ENCODE measurements around the gene CCND3. TPM values are rescaled to one million over a fixed set of nuclear protein-coding genes. Genes with fewer than 3 reads are reported as not detected.
"Not testable (repeated sequence)": the region's sequence is repeated elsewhere in the genome, so short reads cannot be mapped to it uniquely, and the experiment has no call there.

Gene CCND3
- total RNA-seq, 4 donors from 2014 or later: 49.2 to 267 (median 60.1) TPM

DNA sequence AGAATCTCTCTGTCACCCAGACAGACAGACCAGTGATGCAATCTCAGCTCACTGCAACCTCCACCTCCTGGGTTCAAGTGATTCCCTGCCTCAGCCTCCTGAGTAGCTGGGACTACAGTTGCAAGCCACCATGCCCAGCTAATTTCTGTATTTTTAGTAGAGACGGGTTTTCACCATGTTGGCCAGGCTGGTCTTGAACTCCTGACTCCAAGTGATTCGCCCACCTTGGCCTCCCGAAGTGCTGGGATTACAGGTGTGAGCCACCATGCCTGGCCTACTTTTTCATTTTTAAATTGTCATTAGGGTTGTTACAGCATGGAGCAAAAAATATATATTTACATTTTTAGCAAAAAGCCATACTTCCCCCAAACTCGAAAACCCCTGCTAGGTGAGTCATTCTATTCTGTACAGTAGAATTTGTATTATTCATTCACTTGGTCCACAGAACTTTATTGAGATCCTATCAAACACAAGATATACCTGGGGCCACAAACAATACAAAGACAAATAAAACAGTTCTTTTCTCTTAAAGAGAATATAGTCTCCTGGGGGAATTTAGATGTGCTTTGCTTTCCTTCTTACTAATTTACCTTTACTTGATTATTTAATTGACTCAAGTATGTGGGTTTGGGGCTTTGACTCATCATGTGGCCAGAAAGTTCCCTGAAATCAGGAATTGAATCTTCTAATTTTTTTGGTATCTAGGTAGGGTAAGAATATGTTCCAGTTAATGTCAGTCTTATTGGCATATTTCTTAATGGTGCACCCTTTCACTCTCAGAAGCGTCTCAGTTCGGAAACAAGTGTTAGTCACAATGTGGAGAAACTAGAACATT lies 16.6 kb upstream of the CCND3 start:
- Histone ChIP-seq H3K27me3 (no peaks in the 10 kb centered on the region), H3K27ac (no peak overlapping the region)

DNA sequence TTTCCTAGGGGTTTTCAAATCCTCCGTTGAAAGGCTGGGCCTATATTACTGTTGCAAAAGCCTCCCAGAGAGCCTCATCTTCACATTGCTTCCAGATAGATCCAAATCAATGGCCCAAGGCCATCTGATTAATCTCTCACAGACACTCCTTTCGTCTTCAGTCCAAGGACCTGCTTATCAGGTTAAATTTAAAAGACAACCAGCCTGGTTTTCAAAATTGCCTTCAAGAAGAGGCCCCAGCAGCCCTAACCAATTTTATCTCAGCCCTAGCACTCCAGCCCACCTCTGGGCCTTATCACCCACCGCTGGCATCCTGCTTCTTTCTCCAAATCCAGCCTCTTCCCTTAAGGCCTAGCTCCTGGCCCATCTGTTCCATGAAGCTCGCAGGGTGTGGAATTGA lies 15.5 kb upstream of the CCND3 start:
- Histone ChIP-seq H3K4me3 (no peak overlapping the region), H3K36me3 (no peaks in the 10 kb centered on the region), H3K27ac (no peak overlapping the region), H3K4me1 (no peaks in the 10 kb centered on the region), H3K27me3 (no peaks in the 10 kb centered on the region), H3K9me3 (no peaks in the 10 kb centered on the region)
- DNase-seq: no peak
- TF ChIP-seq, protein P1, sequence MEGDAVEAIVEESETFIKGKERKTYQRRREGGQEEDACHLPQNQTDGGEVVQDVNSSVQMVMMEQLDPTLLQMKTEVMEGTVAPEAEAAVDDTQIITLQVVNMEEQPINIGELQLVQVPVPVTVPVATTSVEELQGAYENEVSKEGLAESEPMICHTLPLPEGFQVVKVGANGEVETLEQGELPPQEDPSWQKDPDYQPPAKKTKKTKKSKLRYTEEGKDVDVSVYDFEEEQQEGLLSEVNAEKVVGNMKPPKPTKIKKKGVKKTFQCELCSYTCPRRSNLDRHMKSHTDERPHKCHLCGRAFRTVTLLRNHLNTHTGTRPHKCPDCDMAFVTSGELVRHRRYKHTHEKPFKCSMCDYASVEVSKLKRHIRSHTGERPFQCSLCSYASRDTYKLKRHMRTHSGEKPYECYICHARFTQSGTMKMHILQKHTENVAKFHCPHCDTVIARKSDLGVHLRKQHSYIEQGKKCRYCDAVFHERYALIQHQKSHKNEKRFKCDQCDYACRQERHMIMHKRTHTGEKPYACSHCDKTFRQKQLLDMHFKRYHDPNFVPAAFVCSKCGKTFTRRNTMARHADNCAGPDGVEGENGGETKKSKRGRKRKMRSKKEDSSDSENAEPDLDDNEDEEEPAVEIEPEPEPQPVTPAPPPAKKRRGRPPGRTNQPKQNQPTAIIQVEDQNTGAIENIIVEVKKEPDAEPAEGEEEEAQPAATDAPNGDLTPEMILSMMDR (IDR thresholded peaks at IDR 0.05): no peak
- TF ChIP-seq POLR2A (IDR thresholded peaks at IDR 0.05): no peak

More for the DNA sequence above, 16.6 kb upstream of the CCND3 start:
- Histone ChIP-seq H3K4me3 (no peak overlapping the region), H3K4me1 (no peaks in the 10 kb centered on the region), H3K9me3 (no peaks in the 10 kb centered on the region), H3K36me3 (no peaks in the 10 kb centered on the region)
- no peak for DNase-seq
- no peak for TF ChIP-seq POLR2A (IDR thresholded peaks at IDR 0.05)

DNA sequence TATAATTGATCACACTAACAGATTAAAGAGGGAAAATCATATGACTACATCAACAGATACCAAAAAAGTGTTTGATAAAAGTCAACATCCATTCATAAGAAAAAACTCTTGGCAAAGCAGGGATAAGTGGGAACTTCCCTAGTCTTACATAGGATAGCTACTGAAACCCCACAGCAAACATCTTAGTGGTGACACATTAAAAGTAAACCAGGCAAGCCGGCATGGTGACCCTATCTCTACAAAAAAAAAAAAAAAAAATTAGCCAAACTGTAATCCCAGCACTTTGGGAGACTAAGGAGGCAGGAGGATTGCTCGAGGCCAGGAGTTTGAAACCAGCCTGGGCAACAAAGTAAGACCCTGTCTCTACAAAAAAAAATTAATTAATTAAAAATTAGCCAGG lies 13.8 kb upstream of the CCND3 start:
- no peak for DNase-seq
- Histone ChIP-seq H3K27ac (no peak overlapping the region), H3K36me3 (no peaks in the 10 kb centered on the region), H3K4me3 (no peak overlapping the region), H3K4me1 (no peaks in the 10 kb centered on the region), H3K9me3 (no peaks in the 10 kb centered on the region), H3K27me3 (no peaks in the 10 kb centered on the region)
- TF ChIP-seq, protein P1 (IDR thresholded peaks at IDR 0.05): no peak
- TF ChIP-seq POLR2A (IDR thresholded peaks at IDR 0.05): no peak

DNA sequence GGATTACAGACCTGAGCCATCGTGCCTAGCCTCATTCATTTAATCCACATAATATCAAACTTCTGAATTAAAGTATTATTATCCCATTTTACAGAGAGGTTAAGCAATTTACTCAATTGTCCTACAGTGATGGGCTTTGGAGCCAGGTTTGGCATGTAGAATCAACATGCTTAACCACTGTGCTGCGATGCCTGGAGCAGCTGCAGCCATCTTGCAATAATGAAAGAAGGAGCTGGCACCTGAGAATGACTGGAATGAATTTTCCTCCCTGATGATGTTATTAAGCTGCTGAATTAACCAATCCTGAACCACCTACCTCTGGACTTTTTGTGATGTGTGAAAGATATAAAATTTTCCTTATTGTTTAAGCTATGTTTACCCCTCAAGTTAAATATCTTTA lies 13.1 kb upstream of the CCND3 start:
- Histone ChIP-seq H3K36me3 (no peaks in the 10 kb centered on the region), H3K4me1 (no peaks in the 10 kb centered on the region), H3K9me3 (no peaks in the 10 kb centered on the region), H3K27ac (no peak overlapping the region), H3K4me3 (no peak overlapping the region), H3K27me3 (no peaks in the 10 kb centered on the region)
- DNase-seq: no peak
- no peak for TF ChIP-seq POLR2A (IDR thresholded peaks at IDR 0.05)
- TF ChIP-seq, protein P1 (IDR thresholded peaks at IDR 0.05): no peak

DNA sequence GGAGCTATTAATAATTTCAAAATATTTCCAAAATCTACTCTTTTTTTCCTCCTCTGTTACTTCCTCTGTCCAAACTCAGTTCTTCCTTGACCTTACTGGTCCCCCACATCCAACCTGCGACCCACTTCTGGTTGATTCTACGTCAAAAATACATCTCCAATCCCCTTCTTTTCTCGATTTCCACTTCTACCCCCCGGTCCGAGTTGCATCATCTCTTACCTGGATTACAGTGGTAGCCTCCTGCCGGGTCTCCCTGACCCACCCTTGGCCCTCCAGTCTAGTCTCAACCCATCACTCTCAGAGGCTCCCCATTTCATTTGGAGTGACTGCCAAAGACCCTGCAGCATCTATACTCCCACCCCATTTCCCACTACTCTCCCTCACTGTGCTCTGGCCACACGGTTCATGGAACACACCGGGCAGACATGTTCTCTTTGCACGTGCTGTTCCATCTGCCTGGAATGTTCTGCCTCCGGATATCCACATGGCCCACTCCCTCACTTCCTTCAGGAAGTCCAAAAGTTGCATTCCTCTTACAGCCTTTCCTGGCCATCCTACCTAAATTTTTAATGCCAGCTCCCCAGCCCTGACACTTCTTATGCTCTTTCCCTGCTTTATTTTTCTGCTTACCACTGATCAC lies 6.1 kb upstream of the CCND3 start:
- H3K27ac ChIP-seq: no peak overlapping the region
- no peak for DNase-seq
- no peaks in the 10 kb centered on the region for H3K36me3 ChIP-seq
- H3K4me3 ChIP-seq: no peak overlapping the region
- no peaks in the 10 kb centered on the region for H3K27me3 ChIP-seq
- H3K9me3 ChIP-seq: no peaks in the 10 kb centered on the region
- no peaks in the 10 kb centered on the region for H3K4me1 ChIP-seq
- TF ChIP-seq, protein P1 (IDR thresholded peaks at IDR 0.05): no peak
- TF ChIP-seq POLR2A (IDR thresholded peaks at IDR 0.05): no peak

DNA sequence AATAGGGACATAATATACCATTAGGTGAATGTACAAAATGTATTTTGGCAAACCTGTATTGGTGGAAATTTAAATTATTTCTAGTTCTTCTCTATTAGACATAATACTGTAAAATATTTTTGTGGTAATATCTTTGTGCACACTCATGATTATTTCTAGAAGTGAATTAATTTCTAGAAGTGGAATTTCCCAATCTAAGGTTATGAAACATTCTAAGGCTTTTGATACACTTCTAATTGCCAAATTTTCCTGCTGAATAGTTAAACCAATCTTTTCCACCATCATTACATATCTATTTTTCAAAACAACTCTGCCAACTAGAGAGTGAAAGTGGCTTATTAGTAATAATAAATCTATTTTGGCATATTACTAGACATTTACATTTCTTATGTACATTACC lies 1.8 kb upstream of the CCND3 start:
- DNase-seq: no peak
- Histone ChIP-seq H3K27me3 (no peaks in the 10 kb centered on the region), H3K36me3 (no peaks in the 10 kb centered on the region), H3K27ac (no peak overlapping the region), H3K4me3 (no peak overlapping the region), H3K4me1 (peaks cover 0 to 32% (median 25%) of the 10 kb centered on the region in 4 donors), H3K9me3 (no peaks in the 10 kb centered on the region)
- no peak for TF ChIP-seq POLR2A (IDR thresholded peaks at IDR 0.05)
- TF ChIP-seq, protein P1 (IDR thresholded peaks at IDR 0.05): no peak

DNA sequence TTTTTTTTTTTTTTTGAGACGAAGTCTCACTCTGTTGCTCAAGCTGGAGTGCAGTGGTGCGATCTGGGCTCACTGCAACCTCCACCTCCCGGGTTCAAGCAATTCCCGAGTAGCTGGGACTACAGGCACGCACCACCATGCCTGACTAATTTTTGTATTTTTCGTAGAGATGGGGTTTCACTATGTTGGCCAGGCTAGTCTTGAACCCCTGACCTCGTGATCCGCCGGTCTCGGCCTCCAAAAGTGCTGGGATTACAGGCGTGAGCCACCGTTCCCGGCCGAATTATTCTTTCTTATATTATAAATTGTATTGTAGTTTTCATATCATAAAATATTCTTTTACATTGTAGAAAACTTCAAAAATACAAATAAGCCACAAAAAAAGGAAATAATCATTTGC lies 1.3 kb upstream of the CCND3 start:
- not testable (repeated sequence) for H3K9me3 ChIP-seq, H3K27ac ChIP-seq, DNase-seq, H3K36me3 ChIP-seq, H3K27me3 ChIP-seq, H3K4me3 ChIP-seq
- H3K4me1 ChIP-seq: peaks cover 0 to 37% (median 28%) of the 10 kb centered on the region in 4 donors
